RPMI8226 (cell line): ENCODE data around the gene VEPH1.

Experiments
- DNase-seq: peaks from one replicate; pipeline ENCODE4 v3.0.0-alpha.2; 2015

Gene VEPH1

GRCh38 chr3:157420606-157421130 lies 82.5 kb downstream of the VEPH1 start:
- DNase-seq, result no peak

- no peak for DNase-seq
Measured at GRCh38 chr3:157418104-157418503, 85.1 kb downstream of the VEPH1 start.

DNA sequence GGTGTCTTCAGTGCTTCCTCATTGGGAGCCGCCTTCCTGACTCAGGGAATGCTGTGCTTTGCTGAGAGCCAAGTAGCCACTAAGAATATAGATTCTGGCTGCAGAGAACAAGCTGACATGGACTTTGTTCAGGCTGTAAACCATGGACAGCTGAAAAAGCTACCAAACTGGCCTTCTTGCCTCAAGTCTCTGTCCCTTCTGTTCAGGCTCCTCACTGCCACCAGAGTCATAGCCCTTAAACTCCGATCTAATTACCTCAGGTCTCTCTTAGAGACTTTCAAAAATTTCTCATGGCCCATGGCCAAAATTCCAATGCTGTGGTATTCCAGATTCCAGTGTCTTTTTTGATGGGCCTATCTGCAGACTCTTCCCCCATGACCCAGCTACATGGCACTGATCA lies 86.0 kb downstream of the VEPH1 start:
- no peak for DNase-seq

DNA sequence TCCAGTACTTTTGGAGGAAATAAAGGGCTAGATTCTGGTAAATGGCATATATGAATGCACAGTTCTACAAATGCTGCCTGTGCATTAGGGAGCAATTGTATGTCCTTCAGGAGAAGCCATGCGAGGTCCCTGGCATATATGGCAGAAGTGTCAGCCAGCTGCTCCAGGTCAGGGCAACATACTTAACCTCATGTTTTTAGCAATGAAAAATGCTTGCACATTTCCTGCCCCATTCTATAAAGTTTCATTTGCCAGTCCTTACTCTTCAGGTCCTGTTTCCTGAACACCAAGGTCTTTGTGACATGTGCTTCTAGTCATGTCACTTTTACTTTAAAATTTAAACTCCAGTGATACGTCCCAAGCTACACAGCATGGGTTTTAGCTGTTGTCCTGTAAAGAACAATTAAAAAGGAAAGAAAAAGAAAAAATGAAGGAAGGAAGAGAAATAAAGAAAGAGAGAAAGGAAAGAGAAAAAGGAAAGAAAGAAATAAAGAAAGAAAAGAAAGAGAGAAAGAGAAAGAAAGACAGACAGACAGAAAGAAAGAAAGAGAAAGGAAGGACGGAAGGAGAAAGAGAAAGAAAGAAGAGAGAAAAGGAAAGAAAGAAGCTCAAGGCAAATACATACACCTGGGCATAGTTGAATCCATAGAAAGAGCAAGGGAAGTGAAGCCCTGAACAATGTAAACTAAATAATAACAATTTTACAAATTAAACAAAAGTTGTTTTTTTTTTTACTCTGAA lies 86.7 kb downstream of the VEPH1 start:
- no peak for DNase-seq

GRCh38 chr3:157414861-157415260 lies 88.4 kb downstream of the VEPH1 start:
- DNase-seq, result no peak

DNA sequence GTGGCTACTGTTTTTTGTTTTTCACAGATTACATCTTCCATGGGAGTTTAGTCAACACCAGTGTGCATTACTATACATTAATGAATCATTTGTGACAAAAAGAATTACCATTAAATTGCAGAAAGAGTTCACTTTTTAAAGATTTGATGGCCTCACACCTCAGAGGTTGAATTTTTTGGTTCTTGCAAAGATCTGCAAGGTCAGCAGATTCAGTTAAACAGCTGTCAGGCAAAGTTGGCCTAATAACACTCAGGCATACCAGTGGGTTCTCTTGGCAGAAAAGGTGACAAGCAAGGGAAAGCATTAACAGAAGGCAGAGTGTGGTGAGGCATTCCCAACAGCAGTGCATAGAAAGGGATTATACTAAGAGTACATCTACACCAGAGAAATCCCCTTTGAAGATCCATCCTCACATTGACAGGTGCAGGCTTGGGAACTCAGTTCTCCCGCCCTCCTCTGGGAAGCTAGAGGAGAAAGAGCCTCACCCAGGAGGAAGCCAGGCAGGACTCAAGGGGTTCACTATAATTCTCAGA lies 90.8 kb downstream of the VEPH1 start:
- DNase-seq, result no peak

DNA sequence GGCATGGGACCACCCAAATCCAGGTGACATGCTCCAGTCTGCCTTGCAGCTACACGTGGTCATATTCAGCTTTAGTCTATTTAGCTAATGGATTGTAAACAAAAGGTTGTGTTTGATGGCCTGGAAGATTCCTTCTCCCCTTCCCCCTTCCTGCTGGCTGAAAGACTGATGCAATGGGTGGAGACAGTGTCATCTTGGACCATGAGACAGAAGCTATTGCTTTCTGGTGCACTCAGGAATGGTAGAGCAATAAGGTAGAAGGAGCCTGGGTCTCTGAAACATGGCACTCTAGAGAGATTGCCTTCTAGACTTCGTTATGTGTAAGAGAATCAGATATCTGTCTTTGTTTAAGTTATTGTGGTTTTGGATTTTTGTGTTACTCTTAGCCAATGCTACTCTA lies 92.3 kb downstream of the VEPH1 start:
- DNase-seq, result no peak

DNA sequence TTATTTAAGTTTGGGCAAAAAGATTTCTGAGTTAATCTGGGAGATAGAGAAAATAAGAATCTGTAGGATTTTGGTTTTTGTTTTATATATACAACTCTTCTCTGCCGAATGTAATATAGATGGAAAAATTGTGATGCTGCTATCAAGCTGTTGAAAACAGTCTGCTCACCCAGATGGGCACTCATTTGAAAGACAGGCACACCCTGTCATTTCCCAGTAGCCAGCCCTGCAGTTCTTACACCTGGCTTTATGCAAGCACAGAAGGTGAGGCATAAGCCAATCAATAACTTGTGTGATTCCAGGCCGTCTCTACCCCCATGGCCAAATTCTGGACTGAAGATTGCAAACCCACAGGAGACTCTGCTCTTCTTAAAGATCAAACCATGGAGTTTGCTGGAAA lies 93.7 kb downstream of the VEPH1 start:
- no peak for DNase-seq

- DNase-seq, result peak; percentile 9
Measured at GRCh38 chr3:157408499-157409149, 94.6 kb downstream of the VEPH1 start.

DNA sequence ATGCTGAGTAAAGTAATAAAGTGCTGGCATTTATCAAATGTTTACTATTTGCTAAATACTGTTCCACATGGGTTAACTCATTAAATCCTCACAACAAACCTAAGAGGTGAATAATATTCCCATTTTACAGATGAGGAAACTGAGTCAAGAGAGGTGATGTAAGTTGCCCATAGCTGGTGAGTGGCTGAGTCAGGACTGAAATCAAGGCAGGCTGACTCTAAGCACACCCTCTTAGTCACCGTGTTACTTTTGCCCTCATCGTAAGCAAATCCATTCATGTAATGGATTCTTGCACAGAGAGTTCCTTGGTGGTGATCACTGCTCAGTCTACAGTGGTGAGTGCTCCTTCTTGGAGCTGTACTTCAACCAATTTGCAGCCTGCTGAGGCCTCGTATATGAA lies 95.4 kb downstream of the VEPH1 start:
- DNase-seq, result no peak

- no peak for DNase-seq
Measured at GRCh38 chr3:157406394-157406793, 96.8 kb downstream of the VEPH1 start.

DNA sequence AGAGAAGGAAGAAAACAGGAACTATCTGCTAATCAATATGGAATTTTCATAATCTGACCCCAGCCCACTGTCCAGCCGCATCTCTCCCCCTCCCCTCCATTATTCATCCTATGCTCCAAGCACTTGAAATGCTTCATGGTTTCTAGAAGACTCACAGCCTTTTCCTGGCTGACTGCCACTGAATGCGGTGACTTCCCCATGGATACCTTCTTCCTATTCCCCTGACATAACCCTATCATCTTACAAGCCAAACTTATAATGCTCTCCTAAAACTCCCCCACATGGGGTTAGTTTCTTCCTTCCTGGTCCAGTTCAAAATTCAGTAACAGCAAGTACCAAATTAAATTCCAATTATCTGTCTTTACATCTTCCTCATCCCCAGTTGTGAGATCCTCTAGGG lies 97.8 kb downstream of the VEPH1 start:
- no peak for DNase-seq

- DNase-seq, result no peak
Measured at GRCh38 chr3:157404381-157404780, 98.8 kb downstream of the VEPH1 start.

GRCh38 chr3:157398598-157398997 lies 104.6 kb downstream of the VEPH1 start:
- no peak for DNase-seq

- no peak for DNase-seq
Measured at GRCh38 chr3:157394411-157394810, 108.8 kb downstream of the VEPH1 start.

DNA sequence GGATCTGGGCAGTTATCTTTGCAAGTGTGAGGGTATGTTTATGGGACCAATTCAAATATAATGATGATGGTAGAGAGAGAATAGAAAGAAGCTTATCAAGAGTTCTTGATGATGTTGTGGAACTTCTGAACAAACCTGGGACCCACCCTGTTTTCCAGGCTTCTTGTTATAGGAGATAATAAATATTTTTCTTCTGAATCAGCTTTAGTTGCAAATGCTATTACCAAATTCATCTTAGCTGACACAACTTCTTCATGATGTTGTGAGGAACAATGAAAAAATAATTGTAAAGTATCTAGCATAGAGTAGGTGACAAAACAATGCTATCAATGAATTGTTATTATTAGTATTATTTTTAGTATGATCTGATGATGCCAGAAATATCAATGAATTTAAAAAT lies 110.1 kb downstream of the VEPH1 start:
- no peak for DNase-seq

DNA sequence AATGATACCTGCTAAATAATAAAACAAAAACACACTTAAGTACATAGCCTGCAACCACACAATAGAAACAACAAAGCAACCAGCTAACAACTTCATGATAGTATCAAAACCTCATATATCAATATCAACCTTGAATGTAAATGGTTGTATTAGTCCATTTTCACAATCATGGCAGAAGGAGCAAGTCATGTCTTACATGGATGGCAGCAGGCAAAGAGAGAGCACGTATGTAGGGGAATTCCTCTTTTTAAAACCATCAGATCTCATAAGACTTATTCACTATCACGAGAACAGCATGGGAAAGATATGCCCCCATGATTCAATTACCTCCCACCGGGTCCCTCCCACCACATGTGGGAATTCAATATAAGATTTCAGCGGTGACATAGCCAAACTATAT lies 111.1 kb downstream of the VEPH1 start:
- DNase-seq, result no peak

DNA sequence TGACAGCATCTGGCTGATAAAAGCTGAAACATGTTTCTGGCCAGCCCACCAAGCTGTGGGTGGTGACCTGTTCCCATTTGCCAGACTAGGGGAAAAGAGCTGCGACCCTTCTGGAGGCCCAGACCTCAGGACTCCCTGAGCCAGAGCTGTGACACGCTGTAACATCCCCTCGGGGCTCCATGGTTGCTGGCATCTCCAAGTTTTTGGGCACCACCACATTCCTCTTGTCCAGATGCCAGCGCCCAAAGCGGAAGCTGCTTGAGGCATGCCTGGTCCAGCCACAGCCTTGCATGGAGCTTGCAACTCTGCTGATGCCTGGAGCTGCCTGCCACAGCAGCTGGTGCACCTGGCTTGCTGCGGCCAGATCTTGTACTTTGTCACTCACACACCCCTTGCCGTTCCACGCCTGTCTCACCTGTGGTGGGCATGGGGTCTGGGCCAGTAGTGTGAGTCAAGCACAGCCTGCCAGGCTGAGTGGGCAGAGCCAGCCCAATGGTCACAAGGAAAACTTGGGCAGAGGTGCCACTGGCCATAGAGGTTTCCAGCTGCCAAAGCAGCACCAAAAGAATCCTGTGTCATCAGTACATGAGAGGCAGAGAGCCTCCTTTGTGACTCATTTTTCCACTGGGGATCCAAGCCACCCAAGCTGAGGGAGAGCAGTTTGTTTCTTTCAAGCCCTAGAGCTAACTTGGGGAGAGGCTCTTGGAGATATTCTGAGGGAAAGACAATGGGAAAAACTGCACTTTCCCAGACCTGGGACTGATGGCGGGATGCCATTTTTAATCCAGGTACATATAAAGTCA lies 112.3 kb downstream of the VEPH1 start:
- no peak for DNase-seq

GRCh38 chr3:157388976-157389375 lies 114.2 kb downstream of the VEPH1 start:
- no peak for DNase-seq

DNA sequence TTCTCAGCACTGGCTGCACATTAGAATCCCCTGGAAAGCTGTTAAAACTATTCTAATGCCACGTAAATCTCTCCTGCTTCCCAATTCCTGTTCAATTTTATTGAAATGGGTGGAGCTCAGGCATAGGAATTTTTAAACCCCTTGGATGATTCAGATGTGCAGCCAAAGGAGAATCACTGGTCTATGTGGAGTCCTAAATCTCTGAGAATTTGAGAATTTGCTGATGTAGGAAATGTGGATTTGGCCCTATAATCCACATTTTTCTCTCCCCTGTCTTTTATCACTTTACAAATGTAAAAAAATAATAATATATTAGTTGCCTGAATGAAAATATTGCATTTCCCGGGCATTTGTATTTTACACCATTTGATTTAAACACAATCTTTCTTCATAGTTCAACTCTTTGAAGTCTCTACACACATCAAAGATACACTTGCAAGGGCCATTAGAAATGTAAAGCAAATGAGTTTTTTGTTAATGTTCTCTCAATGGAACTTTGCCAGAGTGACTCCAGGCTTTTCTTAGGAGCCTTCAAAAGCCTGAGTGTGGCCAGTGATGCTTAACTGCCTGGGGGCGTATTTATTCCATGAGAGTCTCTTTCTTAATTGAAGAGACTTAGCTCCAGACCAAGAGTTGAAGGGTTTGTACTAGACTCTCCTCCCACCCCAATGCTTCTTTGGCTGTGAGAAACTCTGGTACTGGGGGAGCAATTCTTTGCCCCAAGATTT lies 115.3 kb downstream of the VEPH1 start:
- no peak for DNase-seq

DNA sequence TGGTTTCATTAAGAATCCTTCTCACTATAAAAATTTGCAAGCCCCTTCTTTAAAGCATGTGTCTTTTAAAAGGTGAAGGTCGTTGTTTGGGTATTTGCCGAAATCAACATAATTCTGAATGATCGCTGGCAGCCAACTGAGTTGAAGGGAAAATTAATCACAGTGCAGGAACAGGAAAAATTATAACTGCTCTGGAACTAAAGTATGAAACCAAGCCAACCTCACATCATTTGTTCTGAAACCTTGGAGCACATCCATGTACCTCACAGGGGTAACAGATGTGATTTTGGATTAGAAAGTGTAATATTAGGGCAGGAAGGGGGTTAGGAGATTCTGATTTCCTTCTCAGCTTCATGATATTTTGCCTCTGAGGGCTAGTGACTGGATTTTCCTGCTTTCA lies 118.7 kb downstream of the VEPH1 start:
- DNase-seq, result no peak

DNA sequence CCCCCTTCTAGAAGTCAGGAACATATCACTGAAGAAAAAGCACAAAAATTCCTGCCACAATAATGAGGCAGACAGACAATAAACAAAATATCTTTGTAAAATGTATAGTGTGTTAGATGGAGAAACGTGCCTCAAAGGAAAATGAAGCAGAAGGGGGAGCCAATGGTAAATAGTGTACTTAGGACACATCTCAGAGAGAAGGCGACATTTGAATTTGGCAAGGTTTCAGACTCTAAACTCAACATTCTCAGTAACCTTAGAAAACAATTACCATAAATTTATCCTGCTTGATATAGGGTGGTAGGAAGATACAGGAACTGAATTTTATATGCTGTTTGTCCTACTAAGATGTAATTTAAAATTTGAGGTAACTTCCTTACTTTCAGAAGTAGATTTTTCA lies 119.2 kb downstream of the VEPH1 start:
- no peak for DNase-seq

DNA sequence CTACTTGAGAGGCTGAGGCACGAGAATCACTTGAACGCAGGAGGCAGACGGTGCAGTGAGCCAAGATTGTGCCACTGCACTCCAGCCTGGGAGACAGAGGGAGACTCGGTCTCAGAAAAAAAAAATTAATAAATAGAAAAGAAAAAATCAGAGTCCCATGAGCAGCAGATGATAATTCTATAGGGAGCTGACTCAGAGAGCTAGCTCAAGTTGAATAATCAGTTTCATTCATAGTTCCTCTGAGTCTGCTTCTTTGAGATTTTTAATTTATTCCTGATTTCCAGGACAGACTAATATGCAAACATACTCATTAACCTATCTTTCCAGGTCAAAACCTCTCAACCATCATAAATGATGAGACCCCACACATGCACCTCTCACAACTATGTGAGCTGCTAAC lies 121.6 kb downstream of the VEPH1 start:
- DNase-seq, result no peak
